SU-DHL-6 (cell line): ENCODE measurements around the gene ATP2B1.

ENCODE experiments used
- H2AFZ ChIP-seq: fragments of 200-600 bp; sonication (generic); 2 replicates; pipeline ENCODE4 v1.6.1; 2014; ENCODE audit warnings: low read depth, mild to moderate bottlenecking, moderate library complexity, mixed read lengths, antibody characterized with exemption, low read length; ENCODE audit not compliant: severe bottlenecking
- H3F3A ChIP-seq: fragments of 200-600 bp; shearing (Covaris generic); 2 replicates; pipeline ENCODE4 v1.6.0; 2016; ENCODE audit warnings: antibody characterized with exemption, mild to moderate bottlenecking; ENCODE audit not compliant: insufficient read depth
- H3K27ac ChIP-seq: fragments of 200-600 bp; sonication (generic); 2 replicates; pipeline ENCODE4 v1.5.1; 2016; ENCODE audit warnings: low read depth, mild to moderate bottlenecking, low read length, moderate library complexity, mixed read lengths
- H3K27me3 ChIP-seq: fragments of 200-600 bp; sonication (generic), shearing (Covaris generic); 2 replicates; pipeline ENCODE4 v1.6.0; 2014; ENCODE audit warnings: mild to moderate bottlenecking, low read length
- H3K36me3 ChIP-seq: fragments of 200-600 bp; sonication (generic); 2 replicates; pipeline ENCODE4 v1.6.1; 2014; ENCODE audit warnings: mild to moderate bottlenecking, low read length, mixed read lengths
- H3K4me2 ChIP-seq: fragments of 300-600, 200-600 bp; shearing (Covaris generic), sonication (generic); 2 replicates; pipeline ENCODE4 v1.6.0; 2014; ENCODE audit warnings: low read length, low read depth, mild to moderate bottlenecking; ENCODE audit not compliant: poor library complexity, severe bottlenecking
- H3K4me3 ChIP-seq: fragments of 200-600 bp; sonication (generic); 2 replicates; pipeline ENCODE4 v1.5.1; 2014; ENCODE audit warnings: antibody characterized with exemption, low read length, mild to moderate bottlenecking, mixed read lengths; ENCODE audit not compliant: insufficient read depth, poor library complexity, severe bottlenecking
- H3K79me2 ChIP-seq: fragments of 200-600 bp; sonication (generic); 2 replicates; pipeline ENCODE4 v1.6.1; 2014; ENCODE audit warnings: mild to moderate bottlenecking, low read length, moderate library complexity; ENCODE audit not compliant: insufficient read depth
- H3K9ac ChIP-seq: fragments of 200-600 bp; sonication (generic); 2 replicates; pipeline ENCODE4 v1.7.0; 2014; ENCODE audit warnings: mild to moderate bottlenecking, low read length
- H3K9me2 ChIP-seq: fragments of 200-600 bp; sonication (generic); replicated peaks from 2 replicates; pipeline ENCODE4 v1.6.1; 2014; ENCODE audit warnings: low read length; ENCODE audit not compliant: insufficient read depth
- H3K9me3 ChIP-seq: fragments of 200-600 bp; sonication (generic); 2 replicates; pipeline ENCODE4 v1.6.1; 2014; ENCODE audit warnings: low read length, mixed read lengths; ENCODE audit not compliant: insufficient read depth
- H4K20me1 ChIP-seq: fragments of 200-600 bp; sonication (generic); 2 replicates; pipeline ENCODE4 v1.6.1; 2014; ENCODE audit warnings: low read depth, mild to moderate bottlenecking, antibody characterized with exemption, low read length, moderate library complexity, mixed read lengths
- CTCF ChIP-seq: fragments of 200-600 bp; sonication (generic); IDR thresholded peaks from one replicate; pipeline ENCODE4 v1.5.1; 2017; ENCODE audit warnings: antibody characterized with exemption, mild to moderate bottlenecking, low read length, moderate library complexity; ENCODE audit not compliant: insufficient read depth, poor library complexity, severe bottlenecking
- EZH2phosphoT487 ChIP-seq: fragments of 200-600 bp; sonication (generic), shearing (Covaris generic); conservative IDR thresholded peaks from 2 replicates; pipeline ENCODE4 v1.6.1; 2018; ENCODE audit warnings: mild to moderate bottlenecking, antibody characterized with exemption, low read length, moderate library complexity, mixed read lengths

Gene ATP2B1

GRCh38 chr12:89662623-89663022 is 46.0 kb downstream of the ATP2B1 start:
- Histone ChIP-seq H3K4me2 (no peak overlapping the region), H3F3A (no peaks in the 10 kb centered on the region; the same call in 1 of the 2 replicates), H3K4me3 (no peak overlapping the region), H3K9me3 (no peaks in the 10 kb centered on the region), H2AFZ (no peak overlapping the region), H3K27ac (no peak overlapping the region), H3K79me2 (peaks cover 100% of the 10 kb centered on the region), H3K9ac (no peak overlapping the region), H4K20me1 (peaks cover 35% of the 10 kb centered on the region), H3K27me3 (no peaks in the 10 kb centered on the region), H3K36me3 (no peaks in the 10 kb centered on the region), H3K9me2 (no peaks in the 10 kb centered on the region)
- TF ChIP-seq CTCF, result no peak
- no peak for TF ChIP-seq EZH2phosphoT487

DNA sequence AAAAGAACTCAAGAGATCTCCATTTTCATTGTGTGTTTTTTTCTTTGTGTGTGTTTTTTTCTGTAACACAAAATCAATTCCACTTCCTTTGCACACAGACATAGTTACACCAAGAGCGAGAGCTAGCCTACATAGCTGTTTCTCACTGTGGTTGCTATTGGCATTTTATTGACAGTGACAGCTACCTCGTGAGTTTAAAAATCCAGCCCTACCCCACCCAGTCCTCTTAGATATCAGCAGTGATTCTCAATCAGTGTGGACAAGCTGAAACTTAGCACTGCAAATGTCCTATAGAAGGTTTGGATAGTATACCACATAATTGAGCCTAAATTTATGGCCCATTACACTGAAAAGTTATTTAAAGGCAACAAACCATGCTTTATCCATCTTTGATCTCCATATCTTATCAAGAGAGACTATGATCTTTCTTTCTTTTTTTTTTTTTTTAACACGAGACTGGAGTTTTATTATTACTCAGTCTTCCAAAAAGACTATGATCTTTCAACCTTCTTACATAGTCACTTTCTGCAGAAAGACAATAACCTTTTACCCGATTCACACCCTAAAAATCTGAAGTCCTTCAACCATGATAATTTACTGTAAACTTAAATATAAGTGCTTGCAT is 46.8 kb downstream of the ATP2B1 start:
- Histone ChIP-seq H4K20me1 (peaks cover 35% of the 10 kb centered on the region), H3K27me3 (no peaks in the 10 kb centered on the region), H3K9me3 (no peaks in the 10 kb centered on the region), H3K9ac (no peak overlapping the region), H3K36me3 (no peaks in the 10 kb centered on the region), H3K27ac (no peak overlapping the region), H3K4me3 (no peak overlapping the region), H3K79me2 (peaks cover 100% of the 10 kb centered on the region), H2AFZ (no peak overlapping the region), H3K9me2 (no peaks in the 10 kb centered on the region), H3F3A (no peaks in the 10 kb centered on the region; the same call in 1 of the 2 replicates), H3K4me2 (no peak overlapping the region)
- TF ChIP-seq CTCF (no peak), EZH2phosphoT487 (no peak)

DNA sequence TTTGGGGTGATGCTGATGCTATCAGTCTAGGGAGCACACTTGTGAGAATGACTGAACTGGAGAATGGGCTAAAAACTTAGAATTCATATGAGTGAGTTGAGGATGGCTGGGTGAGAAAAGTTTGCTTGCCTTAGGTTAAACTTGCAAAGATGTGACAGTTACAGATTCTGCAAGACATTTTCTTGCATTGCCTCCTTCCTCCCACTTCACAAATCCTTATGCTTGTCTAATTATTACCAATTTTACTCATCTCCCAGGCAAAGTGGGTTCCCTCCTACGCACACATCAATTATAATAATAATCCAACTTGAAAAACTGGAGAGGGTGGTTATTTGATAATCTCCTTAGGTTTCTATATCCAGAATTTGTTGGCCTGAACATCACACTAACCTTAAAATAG is 50.9 kb downstream of the ATP2B1 start:
- TF ChIP-seq CTCF (no peak), EZH2phosphoT487 (no peak)
- Histone ChIP-seq H3F3A (no peaks in the 10 kb centered on the region; the same call in 1 of the 2 replicates), H3K4me3 (no peak overlapping the region), H3K79me2 (peaks cover 96% of the 10 kb centered on the region), H3K36me3 (peaks cover 17% of the 10 kb centered on the region; the same call in 1 of the 2 replicates), H3K9me3 (no peaks in the 10 kb centered on the region), H3K9me2 (no peaks in the 10 kb centered on the region), H3K27me3 (no peaks in the 10 kb centered on the region), H3K9ac (no peak overlapping the region), H3K4me2 (no peak overlapping the region), H3K27ac (no peak overlapping the region), H2AFZ (no peak overlapping the region), H4K20me1 (peaks cover 25% of the 10 kb centered on the region)
